ENCODE data around the gene EDARADD.

- TF ChIP-seq CTCF (IDR thresholded peaks at IDR 0.05) = no peak
- no peak for TF ChIP-seq POLR2AphosphoS5 (IDR thresholded peaks at IDR 0.05)
- TF ChIP-seq POLR2A (IDR thresholded peaks at IDR 0.05) = no peak
Observed at GRCh38 chr1:236472850-236473788, 79.0 kb downstream of the EDARADD start.

All from gastroesophageal sphincter (tissue), 3 donors.